HepG2 (cell line): ENCODE data around the gene RAC2.

Experiments
- FOXK1 ChIP-seq: sonication (generic); formaldehyde crosslinking; IDR thresholded peaks from 2 replicates; pipeline ENCODE4 v1.4.0; 2020; ENCODE audit warnings: low read depth, missing genetic modification reagents, borderline replicate concordance
- POLR2A ChIP-seq, 2 experiments: IDR thresholded peaks; 2 replicates each; pipeline ENCODE4 v1.6.1; 2011; ENCODE audit warnings: low read depth in 2 of 2, low read length in 2 of 2, mild to moderate bottlenecking in 1 of 2, moderate library complexity in 1 of 2; ENCODE audit not compliant: insufficient read depth in 1 of 2
- SETDB1 ChIP-seq: sonication (generic); formaldehyde crosslinking; IDR thresholded peaks from 2 replicates; pipeline ENCODE4 v1.5.1; 2020; ENCODE audit warnings: missing genetic modification reagents, mild to moderate bottlenecking, borderline replicate concordance
- ZBTB7A ChIP-seq: sonication (generic); formaldehyde crosslinking; IDR thresholded peaks from 2 replicates; pipeline ENCODE4 v1.8.0; 2022; ENCODE audit warnings: mild to moderate bottlenecking, missing genetic modification reagents
- TF ChIP-seq, protein P1 (sequence below): sonication (generic); formaldehyde crosslinking; IDR thresholded peaks from 2 replicates; pipeline ENCODE4 v1.5.0; 2020; ENCODE audit warnings: mild to moderate bottlenecking, missing genetic modification reagents, moderate library complexity
- TF ChIP-seq, protein P2 (sequence below): sonication (generic); formaldehyde crosslinking; IDR thresholded peaks from 2 replicates; pipeline ENCODE4 v1.5.0; 2020; ENCODE audit warnings: mild to moderate bottlenecking, missing genetic modification reagents
- TF ChIP-seq, protein P3 (sequence below): sonication (generic); formaldehyde crosslinking; conservative IDR thresholded peaks from 2 replicates; pipeline ENCODE4 v1.4.0; 2020; ENCODE audit warnings: missing genetic modification reagents
- TF ChIP-seq, protein P4 (sequence below): sonication (generic); formaldehyde crosslinking; IDR thresholded peaks from 2 replicates; pipeline ENCODE4 v1.5.1; 2020; ENCODE audit warnings: mild to moderate bottlenecking, missing genetic modification reagents, borderline replicate concordance

DNA sequence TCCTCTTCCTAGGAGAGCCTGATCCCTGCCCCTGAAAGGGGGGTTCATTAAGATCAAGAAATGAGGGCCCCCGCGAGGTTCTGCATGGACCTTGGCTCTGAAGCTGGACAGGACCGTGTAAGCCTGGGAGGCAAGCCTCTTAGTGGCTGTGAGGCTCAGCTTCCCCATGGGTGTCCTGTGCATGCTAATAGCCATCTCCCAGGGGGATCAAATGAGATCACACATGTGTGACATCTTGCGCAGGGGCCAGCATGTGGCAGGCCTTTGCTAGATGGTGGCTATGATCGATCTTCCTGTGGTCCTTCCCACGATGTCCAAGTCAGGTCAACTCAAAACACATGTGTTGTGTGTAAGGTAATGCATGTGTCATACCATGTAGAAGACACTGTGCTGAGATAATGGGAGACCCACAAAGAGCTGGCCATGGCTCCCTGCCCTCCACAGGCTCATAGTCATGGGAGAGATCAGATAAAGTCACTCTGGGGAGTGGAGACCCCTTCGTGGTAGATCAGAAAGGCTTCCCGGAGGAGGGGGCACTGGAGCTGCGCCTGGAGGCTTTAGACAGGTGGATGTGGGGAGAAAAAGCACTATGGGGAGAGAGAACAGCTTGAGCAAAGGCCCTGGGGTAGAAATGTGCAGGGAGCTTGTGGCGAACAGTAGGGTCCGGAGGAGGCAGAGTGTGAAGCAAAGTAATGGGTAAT, 3.7 kb downstream of the RAC2 start:
- TF ChIP-seq, protein P1, sequence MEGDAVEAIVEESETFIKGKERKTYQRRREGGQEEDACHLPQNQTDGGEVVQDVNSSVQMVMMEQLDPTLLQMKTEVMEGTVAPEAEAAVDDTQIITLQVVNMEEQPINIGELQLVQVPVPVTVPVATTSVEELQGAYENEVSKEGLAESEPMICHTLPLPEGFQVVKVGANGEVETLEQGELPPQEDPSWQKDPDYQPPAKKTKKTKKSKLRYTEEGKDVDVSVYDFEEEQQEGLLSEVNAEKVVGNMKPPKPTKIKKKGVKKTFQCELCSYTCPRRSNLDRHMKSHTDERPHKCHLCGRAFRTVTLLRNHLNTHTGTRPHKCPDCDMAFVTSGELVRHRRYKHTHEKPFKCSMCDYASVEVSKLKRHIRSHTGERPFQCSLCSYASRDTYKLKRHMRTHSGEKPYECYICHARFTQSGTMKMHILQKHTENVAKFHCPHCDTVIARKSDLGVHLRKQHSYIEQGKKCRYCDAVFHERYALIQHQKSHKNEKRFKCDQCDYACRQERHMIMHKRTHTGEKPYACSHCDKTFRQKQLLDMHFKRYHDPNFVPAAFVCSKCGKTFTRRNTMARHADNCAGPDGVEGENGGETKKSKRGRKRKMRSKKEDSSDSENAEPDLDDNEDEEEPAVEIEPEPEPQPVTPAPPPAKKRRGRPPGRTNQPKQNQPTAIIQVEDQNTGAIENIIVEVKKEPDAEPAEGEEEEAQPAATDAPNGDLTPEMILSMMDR = no peak
- TF ChIP-seq, protein P2, sequence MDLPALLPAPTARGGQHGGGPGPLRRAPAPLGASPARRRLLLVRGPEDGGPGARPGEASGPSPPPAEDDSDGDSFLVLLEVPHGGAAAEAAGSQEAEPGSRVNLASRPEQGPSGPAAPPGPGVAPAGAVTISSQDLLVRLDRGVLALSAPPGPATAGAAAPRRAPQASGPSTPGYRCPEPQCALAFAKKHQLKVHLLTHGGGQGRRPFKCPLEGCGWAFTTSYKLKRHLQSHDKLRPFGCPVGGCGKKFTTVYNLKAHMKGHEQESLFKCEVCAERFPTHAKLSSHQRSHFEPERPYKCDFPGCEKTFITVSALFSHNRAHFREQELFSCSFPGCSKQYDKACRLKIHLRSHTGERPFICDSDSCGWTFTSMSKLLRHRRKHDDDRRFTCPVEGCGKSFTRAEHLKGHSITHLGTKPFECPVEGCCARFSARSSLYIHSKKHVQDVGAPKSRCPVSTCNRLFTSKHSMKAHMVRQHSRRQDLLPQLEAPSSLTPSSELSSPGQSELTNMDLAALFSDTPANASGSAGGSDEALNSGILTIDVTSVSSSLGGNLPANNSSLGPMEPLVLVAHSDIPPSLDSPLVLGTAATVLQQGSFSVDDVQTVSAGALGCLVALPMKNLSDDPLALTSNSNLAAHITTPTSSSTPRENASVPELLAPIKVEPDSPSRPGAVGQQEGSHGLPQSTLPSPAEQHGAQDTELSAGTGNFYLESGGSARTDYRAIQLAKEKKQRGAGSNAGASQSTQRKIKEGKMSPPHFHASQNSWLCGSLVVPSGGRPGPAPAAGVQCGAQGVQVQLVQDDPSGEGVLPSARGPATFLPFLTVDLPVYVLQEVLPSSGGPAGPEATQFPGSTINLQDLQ (CRISPR knock-in tag) = no peak
- TF ChIP-seq POLR2A (IDR thresholded peaks at IDR 0.05; ENCODE audit: insufficient read depth in 1 of 2, low read depth in 2 of 2, low read length in 2 of 2) (no peak), FOXK1 (CRISPR knock-in tag) (no peak), SETDB1 (CRISPR knock-in tag) (no peak), ZBTB7A (CRISPR knock-in tag) (no peak)
- TF ChIP-seq, protein P3, sequence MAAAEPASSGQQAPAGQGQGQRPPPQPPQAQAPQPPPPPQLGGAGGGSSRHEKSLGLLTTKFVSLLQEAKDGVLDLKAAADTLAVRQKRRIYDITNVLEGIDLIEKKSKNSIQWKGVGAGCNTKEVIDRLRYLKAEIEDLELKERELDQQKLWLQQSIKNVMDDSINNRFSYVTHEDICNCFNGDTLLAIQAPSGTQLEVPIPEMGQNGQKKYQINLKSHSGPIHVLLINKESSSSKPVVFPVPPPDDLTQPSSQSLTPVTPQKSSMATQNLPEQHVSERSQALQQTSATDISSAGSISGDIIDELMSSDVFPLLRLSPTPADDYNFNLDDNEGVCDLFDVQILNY (CRISPR knock-in tag) = no peak
- TF ChIP-seq, protein P4, sequence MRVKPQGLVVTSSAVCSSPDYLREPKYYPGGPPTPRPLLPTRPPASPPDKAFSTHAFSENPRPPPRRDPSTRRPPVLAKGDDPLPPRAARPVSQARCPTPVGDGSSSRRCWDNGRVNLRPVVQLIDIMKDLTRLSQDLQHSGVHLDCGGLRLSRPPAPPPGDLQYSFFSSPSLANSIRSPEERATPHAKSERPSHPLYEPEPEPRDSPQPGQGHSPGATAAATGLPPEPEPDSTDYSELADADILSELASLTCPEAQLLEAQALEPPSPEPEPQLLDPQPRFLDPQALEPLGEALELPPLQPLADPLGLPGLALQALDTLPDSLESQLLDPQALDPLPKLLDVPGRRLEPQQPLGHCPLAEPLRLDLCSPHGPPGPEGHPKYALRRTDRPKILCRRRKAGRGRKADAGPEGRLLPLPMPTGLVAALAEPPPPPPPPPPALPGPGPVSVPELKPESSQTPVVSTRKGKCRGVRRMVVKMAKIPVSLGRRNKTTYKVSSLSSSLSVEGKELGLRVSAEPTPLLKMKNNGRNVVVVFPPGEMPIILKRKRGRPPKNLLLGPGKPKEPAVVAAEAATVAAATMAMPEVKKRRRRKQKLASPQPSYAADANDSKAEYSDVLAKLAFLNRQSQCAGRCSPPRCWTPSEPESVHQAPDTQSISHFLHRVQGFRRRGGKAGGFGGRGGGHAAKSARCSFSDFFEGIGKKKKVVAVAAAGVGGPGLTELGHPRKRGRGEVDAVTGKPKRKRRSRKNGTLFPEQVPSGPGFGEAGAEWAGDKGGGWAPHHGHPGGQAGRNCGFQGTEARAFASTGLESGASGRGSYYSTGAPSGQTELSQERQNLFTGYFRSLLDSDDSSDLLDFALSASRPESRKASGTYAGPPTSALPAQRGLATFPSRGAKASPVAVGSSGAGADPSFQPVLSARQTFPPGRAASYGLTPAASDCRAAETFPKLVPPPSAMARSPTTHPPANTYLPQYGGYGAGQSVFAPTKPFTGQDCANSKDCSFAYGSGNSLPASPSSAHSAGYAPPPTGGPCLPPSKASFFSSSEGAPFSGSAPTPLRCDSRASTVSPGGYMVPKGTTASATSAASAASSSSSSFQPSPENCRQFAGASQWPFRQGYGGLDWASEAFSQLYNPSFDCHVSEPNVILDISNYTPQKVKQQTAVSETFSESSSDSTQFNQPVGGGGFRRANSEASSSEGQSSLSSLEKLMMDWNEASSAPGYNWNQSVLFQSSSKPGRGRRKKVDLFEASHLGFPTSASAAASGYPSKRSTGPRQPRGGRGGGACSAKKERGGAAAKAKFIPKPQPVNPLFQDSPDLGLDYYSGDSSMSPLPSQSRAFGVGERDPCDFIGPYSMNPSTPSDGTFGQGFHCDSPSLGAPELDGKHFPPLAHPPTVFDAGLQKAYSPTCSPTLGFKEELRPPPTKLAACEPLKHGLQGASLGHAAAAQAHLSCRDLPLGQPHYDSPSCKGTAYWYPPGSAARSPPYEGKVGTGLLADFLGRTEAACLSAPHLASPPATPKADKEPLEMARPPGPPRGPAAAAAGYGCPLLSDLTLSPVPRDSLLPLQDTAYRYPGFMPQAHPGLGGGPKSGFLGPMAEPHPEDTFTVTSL = no peak
